Naive thymus-derived CD4-positive, alpha-beta T cell (primary cell): ENCODE measurements around the gene LRRC36. TPM values are rescaled to one million over a fixed set of nuclear protein-coding genes. Genes with fewer than 3 reads are reported as not detected.

Experiments
- ATAC-seq: fragments of 150-1000 bp; cut with Tn5 transposase; 2 replicates; pipeline ENCODE4 v1.10.0; 2021; ENCODE audit warnings: mild to moderate bottlenecking, moderate library complexity
- CTCF ChIA-PET: fragments of 350-600 bp; sonication (Branson Sonifier 250); formaldehyde crosslinking; loops from one replicate; lab custom pipeline; 2021; ENCODE audit warnings: antibody characterized with exemption; lab: Charles Lee
- POLR2A ChIA-PET: fragments of 350-600 bp; sonication (Branson Sonifier 250); formaldehyde crosslinking; loops from one replicate; lab custom pipeline; 2021; ENCODE audit warnings: antibody characterized with exemption, inconsistent platforms; lab: Charles Lee
- DNase-seq, 9 donors: peaks; one replicate each; pipeline versions ENCODE4 v3.0.0 to v3.0.0-alpha.2; 2020 to 2022; ENCODE audit warnings: mixed read lengths in 1 of 9
- H3K27ac ChIP-seq: one replicate; pipeline ENCODE4 v1.7.0; 2013; ENCODE audit warnings: mild to moderate bottlenecking, low read depth, low read length, moderate library complexity
- H3K27me3 ChIP-seq, 2 donors: one replicate each; pipeline ENCODE4 v1.7.0; 2013; ENCODE audit warnings: low read length in 2 of 2, mild to moderate bottlenecking in 2 of 2, moderate library complexity in 2 of 2; ENCODE audit not compliant: control insufficient read depth in 2 of 2, insufficient read depth in 2 of 2
- H3K36me3 ChIP-seq, 3 experiments: 1 replicate in 2 of 3; 2 replicates in 1 of 3; pipeline ENCODE4 v1.7.0; 2013; ENCODE audit warnings: low read length in 3 of 3, mild to moderate bottlenecking in 3 of 3, moderate library complexity in 1 of 3; ENCODE audit not compliant: insufficient read depth in 3 of 3, control insufficient read depth in 2 of 3
- H3K4me1 ChIP-seq, 2 donors: one replicate each; pipeline ENCODE4 v1.7.0; 2013; ENCODE audit warnings: low read length in 2 of 2, mild to moderate bottlenecking in 2 of 2, moderate library complexity in 1 of 2; ENCODE audit not compliant: control insufficient read depth in 2 of 2, insufficient read depth in 2 of 2
- H3K4me3 ChIP-seq: 2 replicates; pipeline ENCODE4 v1.7.0; 2013; ENCODE audit warnings: mild to moderate bottlenecking, low read length
- H3K9me3 ChIP-seq, 3 experiments: 1 replicate in 2 of 3; 2 replicates in 1 of 3; pipeline ENCODE4 v1.7.0; 2013; ENCODE audit warnings: low read length in 3 of 3; ENCODE audit not compliant: control insufficient read depth in 2 of 3
- H3K27ac Mint-ChIP-seq, 9 donors: one replicate each; pipeline ENCODE4 v1.8.0; 2020 to 2022; ENCODE audit warnings: mixed read lengths in 9 of 9, mild to moderate bottlenecking in 8 of 9, moderate library complexity in 5 of 9, inconsistent platforms in 2 of 9
- H3K27me3 Mint-ChIP-seq, 5 donors: one replicate each; pipeline ENCODE4 v1.8.0; 2021 to 2022; ENCODE audit warnings: mixed read lengths in 5 of 5, mild to moderate bottlenecking in 1 of 5
- H3K36me3 Mint-ChIP-seq, 5 donors: one replicate each; pipeline ENCODE4 v1.8.0; 2020 to 2022; ENCODE audit warnings: mixed read lengths in 5 of 5, mild to moderate bottlenecking in 3 of 5, inconsistent platforms in 1 of 5
- H3K4me1 Mint-ChIP-seq, 7 donors: one replicate each; pipeline ENCODE4 v1.8.0; 2020 to 2022; ENCODE audit warnings: mixed read lengths in 7 of 7, mild to moderate bottlenecking in 3 of 7, inconsistent platforms in 1 of 7
- H3K4me3 Mint-ChIP-seq, 10 donors: one replicate each; pipeline ENCODE4 v1.8.0; 2020 to 2022; ENCODE audit warnings: mild to moderate bottlenecking in 10 of 10, mixed read lengths in 10 of 10, moderate library complexity in 6 of 10, inconsistent platforms in 2 of 10
- H3K9me3 Mint-ChIP-seq, 11 donors: one replicate each; pipeline ENCODE4 v1.8.0; 2020 to 2022; ENCODE audit warnings: mixed read lengths in 11 of 11, mild to moderate bottlenecking in 4 of 11, inconsistent platforms in 1 of 11, moderate library complexity in 1 of 11
- intact Hi-C, 2 donors: fragments of 100-400 bp; cut with micrococcal nuclease; formaldehyde crosslinking; loops; one replicate each; pipeline ENCODE4 v1.15.1; 2023
- polyA plus RNA-seq, 2 donors: library from polyadenylated mRNA; unstranded; fragments of 300-500 nt; fragmentation: Illumina TruSeq; gene quantifications; one replicate each; pipeline ENCODE4 v1.2.3, GENCODE V29; 2021
- total RNA-seq, 6 experiments: library from RNA in 5 of 6; stranded (reverse) in 5 of 6; gene quantifications; 1 replicate in 5 of 6; 2 replicates in 1 of 6; pipeline ENCODE4 v1.2.3 and lab custom pipeline; 2021 to 2026

LRRC36 gene
- total and polyA plus RNA-seq, 7 experiments from 2014 or later = 0.50 to 0.56 TPM; not detected in 5

DNA sequence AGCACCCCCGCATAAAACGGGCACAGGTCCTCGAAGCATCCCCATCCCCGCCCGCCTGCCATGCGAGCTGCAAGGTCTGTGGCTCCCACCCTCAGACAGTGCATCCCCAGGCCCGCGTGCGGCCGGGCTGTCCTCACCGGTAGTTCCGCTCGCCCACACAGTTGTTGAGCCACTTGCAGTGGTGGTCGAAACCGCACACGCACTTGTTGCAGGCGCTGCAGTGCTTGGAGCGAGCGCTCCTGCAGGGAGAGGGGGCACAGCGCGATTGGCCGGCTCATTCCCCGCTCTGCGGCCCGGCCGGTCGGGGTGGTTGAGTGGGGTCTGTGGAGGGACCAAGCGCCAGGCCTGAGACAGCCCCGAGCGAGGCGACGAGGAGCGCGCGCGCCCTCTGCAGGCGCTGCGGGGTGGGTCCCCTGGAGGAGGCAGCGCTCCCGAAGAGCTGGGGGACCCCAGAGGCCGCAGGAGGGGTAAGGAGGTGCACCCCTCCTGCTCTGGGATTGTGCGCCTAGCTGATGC, 72.7 kb downstream of the LRRC36 start:
- Mint-ChIP-seq H3K27ac (no peak overlapping the region), H3K4me1 (peaks cover under 1 to 3% (median under 1%) of the 10 kb centered on the region in 7 donors), H3K36me3 (no peaks in the 10 kb centered on the region), H3K9me3 (no peaks in the 10 kb centered on the region), H3K4me3 (no peak overlapping the region), H3K27me3 (peaks cover 6 to 25% (median 18%) of the 10 kb centered on the region in 5 donors)
- no peak overlapping the region for H3K27ac ChIP-seq
- H3K9me3 ChIP-seq = no peaks in the 10 kb centered on the region
- DNase-seq (peak in 6 of 9 donors; percentile 29 to 69 (median 46)), ATAC-seq (peak; percentile 77)
- CTCF ChIA-PET = interaction anchor here (0.6 to 2.1 kb wide), 5 partner anchors 49 to 1062 kb away, joined by 3 to 4 read pairs (median 3); no protein-coding TSS in a partner anchor
- H3K4me3 ChIP-seq = no peak overlapping the region
- intact Hi-C loops = loop anchor here (1.0 to 5.0 kb wide), 6 partner anchors 50 to 445 kb away; partner anchors contain the start of gene PLEKHG4 (in 2 of the 2)
- no peaks in the 10 kb centered on the region for H3K36me3 ChIP-seq
- H3K27me3 ChIP-seq = peaks cover 0 to 1% of the 10 kb centered on the region in 2 donors
- POLR2A ChIA-PET = interaction anchor here (0.7 kb wide), 1 partner anchor 26 kb away, joined by 3 read pairs; no protein-coding TSS in a partner anchor
- H3K4me1 ChIP-seq = no peaks in the 10 kb centered on the region

GRCh38 chr16:67399749-67400704, 73.4 kb downstream of the LRRC36 start:
- ChIA-PET CTCF (interaction anchor here (0.7 to 2.1 kb wide), 3 partner anchors 50 to 424 kb away, joined by 3 to 4 read pairs (median 4); no protein-coding TSS in a partner anchor), POLR2A (interaction anchor here (0.6 kb wide), 1 partner anchor 351 kb away, joined by 3 read pairs; no protein-coding TSS in a partner anchor)
- no peak overlapping the region for H3K4me3 Mint-ChIP-seq
- H3K4me1 ChIP-seq = no peaks in the 10 kb centered on the region
- intact Hi-C loops = loop anchor here (1.0 to 5.0 kb wide), 6 partner anchors 51 to 446 kb away; partner anchors contain the start of gene PLEKHG4 (in 2 of the 2)
- H3K9me3 Mint-ChIP-seq = no peaks in the 10 kb centered on the region
- no peaks in the 10 kb centered on the region for H3K36me3 ChIP-seq
- no peak overlapping the region for H3K4me3 ChIP-seq
- peaks cover 0 to 2% (median 0%) of the 10 kb centered on the region in 7 donors for H3K4me1 Mint-ChIP-seq
- H3K27me3 Mint-ChIP-seq = peaks cover 5 to 25% (median 15%) of the 10 kb centered on the region in 5 donors
- no peak overlapping the region for H3K27ac ChIP-seq
- DNase-seq = no peak
- H3K36me3 Mint-ChIP-seq = no peaks in the 10 kb centered on the region
- H3K27ac Mint-ChIP-seq = no peak overlapping the region
- H3K9me3 ChIP-seq = no peaks in the 10 kb centered on the region
- H3K27me3 ChIP-seq = no peaks in the 10 kb centered on the region
- ATAC-seq = no peak

DNA sequence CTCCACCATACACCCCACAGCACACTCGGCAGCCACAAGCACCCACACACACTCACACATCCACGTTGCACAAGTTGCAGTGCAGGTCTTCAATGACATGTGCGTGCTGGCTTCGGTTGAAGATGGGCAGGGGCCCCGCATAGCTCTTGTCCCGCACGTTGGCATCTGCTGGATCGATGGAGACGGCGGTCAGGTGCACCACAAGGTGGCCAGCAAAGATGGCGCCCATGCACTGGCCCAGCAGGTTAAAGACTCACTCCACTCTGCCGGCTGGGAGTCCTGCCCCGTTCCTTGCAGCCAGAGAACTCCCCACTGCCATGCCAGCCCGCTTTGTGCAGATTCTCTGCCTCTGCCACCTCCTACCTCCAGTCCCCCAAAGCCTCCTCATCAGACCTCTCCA, 74.3 kb downstream of the LRRC36 start:
- Histone ChIP-seq H3K4me1 (no peaks in the 10 kb centered on the region), H3K9me3 (no peaks in the 10 kb centered on the region), H3K27me3 (no peaks in the 10 kb centered on the region), H3K27ac (no peak overlapping the region), H3K4me3 (no peak overlapping the region), H3K36me3 (no peaks in the 10 kb centered on the region)
- CTCF ChIA-PET = interaction anchor here (2.1 kb wide), 1 partner anchor 51 kb away, joined by 4 read pairs; no protein-coding TSS in a partner anchor
- ATAC-seq = no peak
- peaks cover 0 to 2% (median 0%) of the 10 kb centered on the region in 7 donors for H3K4me1 Mint-ChIP-seq
- DNase-seq = no peak
- POLR2A ChIA-PET = interaction anchor here (0.6 kb wide), 1 partner anchor 352 kb away, joined by 3 read pairs; no protein-coding TSS in a partner anchor
- no peak overlapping the region for H3K4me3 Mint-ChIP-seq
- no peaks in the 10 kb centered on the region for H3K36me3 Mint-ChIP-seq
- H3K27me3 Mint-ChIP-seq = peaks cover 4 to 18% (median 6%) of the 10 kb centered on the region in 5 donors
- intact Hi-C loops = no loop called here
- H3K9me3 Mint-ChIP-seq = no peaks in the 10 kb centered on the region
- H3K27ac Mint-ChIP-seq = no peak overlapping the region

GRCh38 chr16:67403976-67404555, 77.5 kb downstream of the LRRC36 start:
- POLR2A ChIA-PET = no interaction called here
- Histone ChIP-seq H3K9me3 (no peaks in the 10 kb centered on the region), H3K27ac (no peak overlapping the region), H3K27me3 (no peaks in the 10 kb centered on the region), H3K36me3 (no peaks in the 10 kb centered on the region), H3K4me1 (no peaks in the 10 kb centered on the region), H3K4me3 (no peak overlapping the region)
- H3K27me3 Mint-ChIP-seq = peaks cover 0 to 12% (median 7%) of the 10 kb centered on the region in 5 donors
- intact Hi-C loops = no loop called here
- DNase-seq (no peak), ATAC-seq (no peak)
- no peak overlapping the region for H3K27ac Mint-ChIP-seq
- H3K9me3 Mint-ChIP-seq = peaks cover 0 to 1% (median 0%) of the 10 kb centered on the region in 11 donors
- peaks cover 0 to 2% (median 0%) of the 10 kb centered on the region in 7 donors for H3K4me1 Mint-ChIP-seq
- no peak overlapping the region for H3K4me3 Mint-ChIP-seq
- CTCF ChIA-PET = no interaction called here
- H3K36me3 Mint-ChIP-seq = no peaks in the 10 kb centered on the region

- POLR2A ChIA-PET = no interaction called here
- peaks cover 0 to 12% (median 7%) of the 10 kb centered on the region in 5 donors for H3K27me3 Mint-ChIP-seq
- H3K4me3 Mint-ChIP-seq = no peak overlapping the region
- H3K27ac Mint-ChIP-seq = no peak overlapping the region
- H3K9me3 Mint-ChIP-seq = peaks cover 0 to 1% (median 0%) of the 10 kb centered on the region in 11 donors
- H3K27ac ChIP-seq = no peak overlapping the region
- DNase-seq (no peak), ATAC-seq (no peak)
- H3K4me1 ChIP-seq = no peaks in the 10 kb centered on the region
- no peaks in the 10 kb centered on the region for H3K36me3 Mint-ChIP-seq
- no peaks in the 10 kb centered on the region for H3K9me3 ChIP-seq
- intact Hi-C loops = no loop called here
- no peaks in the 10 kb centered on the region for H3K36me3 ChIP-seq
- CTCF ChIA-PET = no interaction called here
- H3K27me3 ChIP-seq = no peaks in the 10 kb centered on the region
- no peaks in the 10 kb centered on the region for H3K4me1 Mint-ChIP-seq
- no peak overlapping the region for H3K4me3 ChIP-seq
These were observed 78.2 kb downstream of the LRRC36 start for GRCh38 chr16:67404740-67405226.

- H3K27ac ChIP-seq = no peak overlapping the region
- Mint-ChIP-seq H3K9me3 (peaks cover 0 to 1% (median 0%) of the 10 kb centered on the region in 11 donors), H3K4me1 (no peaks in the 10 kb centered on the region), H3K36me3 (no peaks in the 10 kb centered on the region), H3K27ac (no peak overlapping the region), H3K27me3 (peaks cover 0 to 12% (median 7%) of the 10 kb centered on the region in 5 donors), H3K4me3 (no peak overlapping the region)
- ATAC-seq (no peak), DNase-seq (no peak)
- no peaks in the 10 kb centered on the region for H3K27me3 ChIP-seq
- ChIA-PET CTCF (no interaction called here), POLR2A (no interaction called here)
- no peaks in the 10 kb centered on the region for H3K36me3 ChIP-seq
- intact Hi-C loops = no loop called here
- no peak overlapping the region for H3K4me3 ChIP-seq
- no peaks in the 10 kb centered on the region for H3K4me1 ChIP-seq
- H3K9me3 ChIP-seq = no peaks in the 10 kb centered on the region
These were observed 78.7 kb downstream of the LRRC36 start for GRCh38 chr16:67405336-67405735.
